GM06990 (cell line): Measurements from ENCODE around the gene DNAJA3.
A peak's percentile ranks its signal among the peaks of the same experiment; 100 is the strongest.

ENCODE experiments used
- DNase-seq: peaks from one replicate; pipeline ENCODE4 v3.0.0-alpha.2; 2011; ENCODE audit not compliant: insufficient read length; ENCODE audit errors: extremely low read depth
- H3K27me3 ChIP-seq: replicated peaks from 2 replicates; pipeline ENCODE4 v1.6.0; 2011; ENCODE audit warnings: low read length; ENCODE audit not compliant: control insufficient read depth, insufficient read depth
- H3K36me3 ChIP-seq: 2 replicates; pipeline ENCODE4 v1.5.1; 2011; ENCODE audit warnings: low read length; ENCODE audit not compliant: control insufficient read depth, insufficient read depth
- H3K4me3 ChIP-seq: replicated peaks from 2 replicates; pipeline ENCODE4 v1.5.1; 2011; ENCODE audit warnings: low read depth, mild to moderate bottlenecking, control low read depth, low read length
- CTCF ChIP-seq: IDR thresholded peaks from 2 replicates; pipeline ENCODE4 v1.5.1; 2011; ENCODE audit warnings: low read length, control low read depth, mild to moderate bottlenecking, inconsistent platforms; ENCODE audit not compliant: insufficient read depth, poor library complexity, severe bottlenecking

Gene DNAJA3

GRCh38 chr16:4410335-4411075 lies 15.2 kb upstream of the DNAJA3 start:
- no peaks in the 10 kb centered on the region for H3K27me3 ChIP-seq
- no peak for TF ChIP-seq CTCF
- no peak overlapping the region for H3K4me3 ChIP-seq
- DNase-seq, result no peak
- H3K36me3 ChIP-seq, result peaks cover 42% of the 10 kb centered on the region

GRCh38 chr16:4411684-4412083 lies 14.0 kb upstream of the DNAJA3 start:
- TF ChIP-seq CTCF, result no peak
- H3K4me3 ChIP-seq, result no peak overlapping the region
- DNase-seq, result no peak
- H3K27me3 ChIP-seq, result no peaks in the 10 kb centered on the region
- peaks cover 40% of the 10 kb centered on the region for H3K36me3 ChIP-seq

GRCh38 chr16:4412159-4412558 lies 13.5 kb upstream of the DNAJA3 start:
- H3K27me3 ChIP-seq, result no peaks in the 10 kb centered on the region
- no peak for TF ChIP-seq CTCF
- no peak for DNase-seq
- H3K36me3 ChIP-seq, result peaks cover 40% of the 10 kb centered on the region
- H3K4me3 ChIP-seq, result no peak overlapping the region

GRCh38 chr16:4412854-4413253 lies 12.8 kb upstream of the DNAJA3 start:
- DNase-seq, result no peak
- TF ChIP-seq CTCF, result no peak
- Histone ChIP-seq H3K36me3 (peaks cover 33% of the 10 kb centered on the region), H3K4me3 (no peak overlapping the region), H3K27me3 (no peaks in the 10 kb centered on the region)

GRCh38 chr16:4414187-4414917 lies 11.3 kb upstream of the DNAJA3 start:
- Histone ChIP-seq H3K4me3 (peak overlapping the region; percentile 72), H3K27me3 (no peaks in the 10 kb centered on the region), H3K36me3 (peaks cover 21% of the 10 kb centered on the region)
- DNase-seq, result peak; percentile 84
- no peak for TF ChIP-seq CTCF
